Activated CD8-positive, alpha-beta memory T cell treated with anti-CD3 and anti-CD28 coated beads, Interleukin-2, amount 50 U/mL, for 1 hour (primary cell): ENCODE measurements around the gene CTXND1.

Experiments used
- DNase-seq: peaks from one replicate; pipeline ENCODE4 v3.0.0-alpha.2; 2020; ENCODE audit errors: extremely low read depth

CTXND1 gene

DNA sequence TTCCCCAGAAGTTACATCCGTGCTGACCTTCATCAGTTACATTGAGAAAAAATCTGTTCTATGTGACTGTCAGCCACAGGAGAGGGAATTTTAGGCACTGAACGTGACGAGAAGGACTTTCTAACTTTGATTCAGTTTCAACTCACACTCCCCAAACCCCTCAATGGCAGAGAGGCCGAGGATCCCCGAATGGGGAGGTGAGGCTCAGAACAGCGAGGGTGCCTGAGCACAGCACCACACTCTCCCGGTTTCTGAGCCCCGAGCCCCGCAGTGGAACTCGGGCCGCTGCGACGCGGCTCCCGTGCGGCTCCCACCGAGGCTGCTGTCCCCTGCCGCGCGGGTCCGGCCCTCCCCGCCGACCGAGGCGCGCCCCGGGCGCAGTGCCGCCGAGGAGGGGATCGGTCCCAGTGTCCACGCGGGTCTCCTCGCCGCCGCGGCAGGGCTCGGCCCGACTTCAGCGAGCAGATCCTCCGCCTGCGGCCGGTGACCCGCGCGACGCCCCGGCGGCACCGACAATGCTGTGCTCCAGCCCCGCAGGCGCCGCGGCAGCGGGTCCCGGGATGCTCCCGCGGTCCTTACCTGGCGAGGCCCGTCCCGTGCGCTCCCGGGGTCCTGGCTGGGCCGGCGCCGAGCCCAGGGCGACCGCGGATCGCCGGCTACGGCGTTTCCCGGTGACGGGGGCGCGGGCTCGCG is 439 bp downstream of the CTXND1 start:
- no peak for DNase-seq

DNA sequence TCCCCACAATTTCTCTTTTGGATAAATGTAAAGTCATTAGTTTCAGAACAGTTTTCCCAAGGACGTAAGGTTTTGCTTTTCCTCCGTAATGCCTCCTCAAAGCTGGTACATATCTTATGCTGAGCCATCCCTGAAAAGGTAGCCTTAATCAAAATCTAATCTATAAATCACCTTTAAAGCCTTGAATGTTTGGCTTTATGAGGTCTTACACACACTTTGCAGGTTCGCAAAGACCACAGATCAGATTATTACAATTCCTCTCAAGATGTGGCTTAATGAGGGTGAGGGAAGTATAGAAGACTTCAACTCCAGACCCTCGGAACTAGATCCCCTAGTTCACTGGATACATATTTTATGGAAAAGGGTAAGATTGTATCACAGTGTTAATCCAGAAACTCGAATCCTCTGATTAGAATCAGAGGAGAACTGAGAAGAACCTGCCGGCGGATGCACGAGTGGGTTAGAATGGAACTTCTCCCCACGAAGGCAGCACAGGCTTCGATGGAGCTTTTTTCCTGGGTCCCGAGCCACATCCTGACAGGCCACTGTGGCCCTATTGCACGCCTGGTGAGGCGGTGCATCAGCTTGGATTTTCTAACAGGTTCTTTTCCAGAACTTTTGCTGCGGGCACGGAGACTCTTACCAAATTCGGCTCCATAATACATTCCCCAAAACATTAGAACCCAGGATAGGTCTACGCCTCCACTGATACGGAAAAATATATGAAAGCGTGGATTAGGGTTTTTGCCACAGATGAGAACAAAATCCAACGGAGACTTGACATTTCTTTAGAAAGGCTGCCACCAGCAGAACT is 1.2 kb downstream of the CTXND1 start:
- DNase-seq, result no peak

DNA sequence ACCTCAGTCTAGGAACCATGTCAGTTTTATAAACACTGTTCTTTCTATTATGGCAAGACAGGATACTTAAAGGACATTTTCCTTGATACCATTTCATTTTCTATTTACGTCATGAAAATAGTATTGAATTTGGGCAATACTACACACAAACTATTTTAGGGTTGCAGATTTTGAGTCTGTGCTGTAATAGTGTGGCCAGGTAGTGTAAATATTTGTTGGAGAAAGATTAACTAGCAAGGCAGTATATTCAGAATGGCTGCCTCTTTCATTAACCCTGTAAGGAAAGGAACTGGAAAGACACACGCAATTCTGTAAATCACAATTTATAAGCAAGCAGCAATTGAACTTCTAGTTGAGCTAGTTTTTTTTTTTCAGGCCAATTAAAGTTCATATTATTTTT is 2.0 kb downstream of the CTXND1 start:
- DNase-seq, result no peak

DNA sequence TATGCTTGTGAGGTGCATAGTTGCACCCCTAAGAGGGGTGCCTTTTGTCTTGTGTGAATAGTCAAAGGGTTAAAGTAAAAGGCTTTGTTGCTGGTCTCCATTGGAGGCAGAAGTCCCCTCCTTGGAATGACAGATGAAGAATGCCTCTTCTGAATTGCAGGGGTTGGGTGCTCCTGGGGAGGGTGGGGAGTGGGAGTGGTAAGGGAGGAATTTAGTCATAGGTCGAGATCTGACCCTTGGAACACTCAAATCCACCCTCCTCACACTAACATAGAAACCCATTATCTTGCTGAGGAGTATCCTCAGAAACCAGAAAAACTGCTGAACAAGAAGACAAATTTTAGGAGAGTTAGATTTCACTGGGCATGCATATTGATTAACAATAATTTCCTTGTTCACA is 4.7 kb downstream of the CTXND1 start:
- DNase-seq, result no peak

DNA sequence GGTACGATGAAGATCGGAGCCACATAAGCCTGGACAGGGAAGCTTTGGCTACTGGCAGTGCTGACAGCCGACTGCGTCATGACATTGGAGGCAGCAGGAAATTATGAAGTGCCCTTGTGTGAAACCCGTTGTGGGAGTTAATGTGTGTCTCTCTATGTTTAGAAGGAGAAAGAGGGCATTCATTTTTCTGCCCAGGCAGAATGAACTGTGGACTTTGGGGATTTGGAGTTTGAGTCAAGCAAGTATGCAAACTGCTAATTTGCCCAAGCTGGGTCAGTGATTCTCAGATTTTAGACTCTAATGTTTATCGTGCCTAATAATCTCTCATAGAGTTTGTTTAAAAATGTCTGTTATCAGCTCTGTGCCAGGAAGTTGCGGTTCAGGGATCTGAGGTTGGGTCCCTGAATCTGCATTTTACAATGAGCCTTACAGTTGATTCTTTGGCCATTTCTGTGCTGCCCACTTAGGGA is 5.6 kb downstream of the CTXND1 start:
- no peak for DNase-seq

DNA sequence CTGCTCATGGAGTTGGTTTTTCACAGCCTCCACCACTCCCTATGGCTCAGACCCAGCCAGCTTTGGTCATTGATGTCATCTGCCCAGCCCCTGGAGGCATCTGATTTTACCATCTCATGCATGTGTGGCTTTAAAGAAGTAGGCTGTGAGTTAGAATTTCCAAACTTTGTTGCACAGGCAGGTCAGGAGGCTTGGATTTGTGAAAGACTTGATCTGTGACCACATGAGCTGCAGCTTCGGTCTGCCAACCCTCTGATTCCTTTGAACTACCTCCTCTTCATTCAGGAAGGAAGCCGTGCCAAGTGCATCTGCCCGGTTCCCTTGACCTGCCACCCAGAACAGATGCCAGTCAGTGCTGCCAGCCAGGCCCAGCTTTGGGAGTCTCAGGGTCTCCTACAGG is 9.2 kb downstream of the CTXND1 start:
- no peak for DNase-seq

DNA sequence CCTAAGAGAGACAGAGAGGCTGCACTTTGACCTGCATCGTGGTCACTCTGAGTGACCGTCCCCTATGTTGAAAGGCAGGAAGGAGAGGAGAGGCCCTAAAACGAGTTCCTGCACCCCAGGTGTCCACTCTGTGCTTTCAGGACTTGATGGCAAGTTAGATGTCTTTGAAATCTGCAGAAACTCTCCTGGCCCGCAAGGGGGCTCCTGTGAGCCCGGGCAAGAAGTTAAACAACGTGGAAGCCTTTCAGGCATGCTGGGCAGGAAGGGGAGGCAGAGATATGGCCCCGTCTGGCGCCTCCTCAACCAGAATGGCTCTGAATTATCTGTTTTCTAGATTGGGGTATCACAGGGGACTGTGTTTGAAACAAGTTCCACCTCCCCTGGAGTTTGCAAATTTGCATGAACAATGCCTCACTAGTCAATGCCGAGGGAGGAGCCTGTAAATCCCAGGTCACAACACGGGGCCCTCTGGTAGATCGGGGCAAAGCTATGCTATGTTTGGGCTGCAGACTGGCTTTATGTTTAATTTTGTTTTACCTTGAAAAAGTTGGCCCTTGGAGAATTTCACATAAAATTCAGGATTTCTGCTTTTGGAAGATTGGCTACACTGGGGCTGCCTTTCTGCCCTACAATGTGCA is 9.8 kb downstream of the CTXND1 start:
- no peak for DNase-seq

DNA sequence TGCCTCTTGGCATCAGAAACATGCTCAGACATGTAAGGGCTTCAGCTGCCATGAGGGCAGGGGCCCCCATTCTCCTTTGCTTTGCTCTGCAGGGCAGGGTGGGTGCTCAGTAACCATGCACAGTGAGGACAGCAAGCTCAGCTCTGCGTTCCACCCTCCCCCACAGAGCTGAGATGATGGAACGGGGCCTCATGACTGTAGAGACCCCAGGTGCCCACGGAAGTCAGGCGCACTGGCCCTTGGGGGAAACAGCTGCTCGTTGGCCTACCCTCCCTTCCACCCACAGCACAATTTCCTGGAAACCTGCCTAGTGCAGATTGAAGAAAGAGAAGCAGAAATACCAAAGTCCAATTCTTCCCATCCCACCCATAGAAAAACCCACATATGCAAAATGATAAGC is 10.5 kb downstream of the CTXND1 start:
- DNase-seq, result no peak

DNA sequence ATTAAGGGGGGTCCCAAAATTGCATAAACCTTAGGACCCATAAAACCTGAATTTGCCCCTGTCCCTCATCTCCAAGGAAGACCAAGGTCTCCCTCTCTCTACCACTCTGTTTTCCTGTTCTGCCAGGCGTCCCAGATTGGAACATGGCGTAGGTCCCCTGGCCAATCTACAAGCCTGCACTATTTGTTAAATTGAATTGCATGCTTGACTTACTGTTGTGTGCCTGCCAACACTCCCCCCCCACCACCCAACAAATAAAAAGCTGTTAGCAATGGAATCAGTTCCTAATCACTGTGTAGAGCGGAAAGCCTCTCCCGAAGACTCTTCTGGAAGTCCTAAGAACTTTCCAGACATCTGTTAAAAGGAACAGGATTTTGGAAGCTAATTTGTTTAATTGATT is 11.7 kb downstream of the CTXND1 start:
- DNase-seq, result no peak

DNA sequence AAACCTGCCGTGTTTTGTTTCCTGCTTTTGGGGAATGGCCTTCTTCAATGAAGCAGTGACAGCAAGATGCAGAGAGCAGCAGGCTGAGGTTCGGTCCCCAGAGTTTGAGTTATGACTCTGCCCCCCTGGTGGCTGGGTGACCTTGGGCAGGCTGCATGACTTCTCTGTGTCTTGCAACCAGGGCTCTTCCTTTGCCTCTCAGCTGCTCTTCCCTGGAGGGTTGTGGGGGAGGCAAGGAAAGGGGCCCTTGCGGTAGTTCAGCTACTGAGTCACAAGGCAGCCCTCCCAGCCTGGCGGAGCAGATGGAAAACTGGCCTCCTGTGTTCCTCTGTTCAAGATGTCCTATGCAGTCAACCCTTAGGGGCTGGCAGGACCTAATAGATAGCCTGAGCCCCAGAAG is 17.1 kb downstream of the CTXND1 start:
- DNase-seq, result no peak

DNA sequence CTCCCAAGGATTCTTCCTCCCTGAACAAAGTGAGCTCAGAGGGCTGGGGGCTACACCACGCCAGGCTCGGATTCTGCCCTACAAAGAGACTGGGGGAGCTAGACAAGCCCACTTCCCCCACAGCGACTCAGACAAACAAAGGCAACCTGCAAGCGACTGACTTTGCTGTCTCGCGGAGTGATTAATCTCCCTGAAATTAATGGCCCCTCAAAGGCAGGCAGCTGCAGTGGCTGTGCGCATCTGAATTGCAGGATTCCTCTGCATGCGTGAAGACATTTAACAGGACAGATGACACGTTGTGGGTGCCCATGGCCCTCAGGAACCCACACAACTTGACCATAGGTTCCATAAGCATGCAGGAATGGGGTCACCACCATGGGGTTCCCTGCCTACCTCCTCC is 18.4 kb downstream of the CTXND1 start:
- DNase-seq, result no peak

DNA sequence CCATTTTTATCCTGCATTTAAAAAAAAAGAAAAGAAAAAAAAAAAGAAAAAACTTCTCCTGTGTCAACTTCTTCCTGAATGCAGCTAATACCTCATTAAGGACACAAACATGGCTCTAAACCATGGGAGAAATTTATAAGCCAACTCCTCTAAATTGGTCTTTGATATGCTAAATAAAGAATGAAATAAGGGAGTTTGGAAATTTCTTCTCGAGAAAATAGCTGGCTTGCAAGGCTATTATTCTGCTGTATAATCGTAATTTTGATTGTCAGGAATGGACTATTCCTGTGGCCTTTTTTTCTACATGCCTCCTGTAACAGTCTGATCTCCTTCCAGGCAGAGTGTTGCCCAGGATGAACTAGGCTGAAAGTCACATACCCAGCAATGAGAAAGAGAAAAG is 20.6 kb downstream of the CTXND1 start:
- DNase-seq, result no peak

DNA sequence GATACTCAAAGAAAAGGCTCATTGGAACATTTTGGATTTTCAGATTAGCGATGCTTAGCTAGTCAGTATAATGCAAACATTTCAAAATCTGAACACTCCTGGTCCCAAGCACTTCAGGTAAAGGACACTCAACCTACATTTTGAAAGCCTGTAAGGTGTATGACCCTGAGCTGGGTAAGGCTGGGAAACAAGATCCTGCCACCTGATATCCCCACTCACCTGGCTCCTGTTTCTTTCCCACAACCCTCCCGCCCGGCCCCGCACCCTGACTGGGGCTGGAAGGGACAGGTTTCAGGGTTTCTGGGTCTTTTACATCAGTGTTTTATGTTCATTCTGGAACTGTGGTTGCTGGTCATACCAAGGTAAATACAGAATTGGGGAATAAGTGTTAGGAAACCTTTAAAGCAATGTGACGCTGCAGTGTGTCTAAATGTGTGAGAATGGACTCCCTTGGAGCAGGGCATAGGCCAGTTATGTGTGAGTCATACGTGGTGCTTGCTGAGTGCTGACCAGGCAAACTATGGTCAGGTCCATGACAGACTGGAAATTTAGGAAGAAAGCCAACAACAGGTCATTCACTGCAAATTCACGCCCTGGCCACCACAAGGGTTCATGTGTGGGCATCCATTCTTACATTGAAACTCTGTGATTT is 22.9 kb downstream of the CTXND1 start:
- DNase-seq, result no peak

DNA sequence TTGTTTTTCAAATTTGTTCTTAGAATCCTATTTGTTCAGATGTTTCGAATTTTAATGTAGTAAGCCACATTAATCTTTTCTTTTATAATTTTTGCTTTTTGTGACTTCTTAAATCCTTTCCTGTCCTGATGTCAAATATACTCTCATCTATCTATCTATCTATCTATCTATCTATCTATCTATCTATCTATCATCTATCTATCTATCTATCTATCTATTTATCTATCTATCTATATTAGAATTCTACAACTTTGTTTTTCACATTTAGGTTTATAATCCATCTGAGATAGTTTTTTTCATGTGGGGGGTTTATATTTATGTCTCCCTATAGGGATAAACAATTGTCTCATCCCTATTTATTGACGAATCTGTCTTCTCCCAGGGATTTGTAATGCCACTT is 32.1 kb downstream of the CTXND1 start:
- DNase-seq, result no peak

DNA sequence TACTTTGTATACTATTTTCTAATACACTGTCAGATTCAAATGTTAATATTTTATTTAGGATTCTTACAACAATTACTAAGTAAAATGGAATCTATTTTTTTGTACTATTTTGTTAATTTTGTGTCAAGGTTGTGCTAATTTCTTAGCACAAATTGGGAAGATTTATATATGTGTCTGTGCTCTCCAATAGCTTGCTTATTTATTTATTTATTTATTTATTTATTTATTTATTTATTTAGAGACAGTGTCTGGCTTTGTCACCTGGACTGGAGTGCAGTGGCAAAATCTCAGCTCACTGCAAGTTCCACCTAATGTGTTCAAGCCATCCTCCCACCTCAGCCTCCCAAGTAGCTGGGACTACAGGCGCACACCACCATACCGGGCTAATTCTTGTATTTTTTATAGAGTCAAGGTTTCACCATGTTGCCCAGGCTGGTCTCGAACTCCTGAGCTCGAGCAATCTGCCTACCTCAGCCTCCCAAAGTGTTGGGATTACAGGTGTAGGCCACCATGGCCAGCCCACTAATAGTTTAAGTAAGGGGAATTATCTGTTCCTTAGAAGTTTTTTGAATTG is 34.6 kb downstream of the CTXND1 start:
- DNase-seq, result no peak

DNA sequence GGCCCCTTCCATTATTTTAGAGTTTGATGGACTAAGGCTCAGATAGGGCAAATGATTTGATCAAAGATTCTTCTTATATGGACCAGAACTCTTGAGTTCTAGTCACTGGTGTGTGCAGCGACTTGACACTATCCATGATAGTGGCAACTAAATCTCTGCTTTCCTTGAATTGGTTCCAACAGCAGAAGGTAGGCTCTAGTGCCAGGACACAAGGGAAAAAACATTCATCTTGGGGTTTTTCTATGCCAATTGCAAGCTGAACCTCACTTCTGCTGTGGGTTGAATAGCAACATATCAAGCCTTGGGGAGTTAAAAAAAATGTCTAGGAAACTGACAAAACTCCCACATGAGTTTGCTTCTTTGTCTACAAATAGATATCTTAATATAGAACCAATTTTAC is 35.1 kb downstream of the CTXND1 start:
- DNase-seq, result no peak

DNA sequence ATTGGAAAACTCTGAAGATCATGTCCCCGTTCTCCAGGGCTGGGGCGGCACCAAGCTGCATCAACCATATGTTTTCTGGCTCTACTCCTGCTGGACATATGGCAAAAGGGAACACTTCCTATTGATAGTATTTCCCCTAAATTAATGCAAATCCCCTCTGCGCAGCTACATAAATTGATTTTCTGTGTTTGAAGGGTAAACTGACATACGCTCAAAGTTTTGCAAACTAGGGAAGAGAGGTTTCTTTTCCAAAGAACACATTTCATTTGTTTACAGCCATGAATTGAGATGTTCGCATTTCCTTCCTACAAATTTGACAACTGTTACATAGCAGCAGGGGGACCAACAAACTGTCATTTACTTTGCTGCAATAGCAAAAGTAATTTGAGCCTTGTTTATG is 35.9 kb downstream of the CTXND1 start:
- DNase-seq, result no peak

DNA sequence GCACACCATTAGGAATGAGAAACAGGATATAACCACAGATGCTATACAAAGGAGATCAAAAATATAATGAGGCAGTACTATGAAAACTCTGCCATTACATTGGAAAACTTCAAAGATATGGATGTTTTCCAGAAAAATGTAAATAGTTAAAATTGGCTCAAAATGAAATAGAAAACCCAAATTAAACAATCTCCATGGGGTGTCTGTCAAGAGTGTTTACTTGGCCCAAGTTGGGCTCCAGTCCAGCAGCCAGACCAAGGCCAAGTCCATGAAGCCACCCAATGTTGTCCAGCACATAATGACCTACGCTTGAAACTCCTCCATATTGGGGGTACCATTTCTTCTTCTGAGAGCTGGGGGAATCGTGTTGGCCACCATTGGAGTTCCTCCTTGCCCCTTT is 37.1 kb downstream of the CTXND1 start:
- no peak for DNase-seq

DNA sequence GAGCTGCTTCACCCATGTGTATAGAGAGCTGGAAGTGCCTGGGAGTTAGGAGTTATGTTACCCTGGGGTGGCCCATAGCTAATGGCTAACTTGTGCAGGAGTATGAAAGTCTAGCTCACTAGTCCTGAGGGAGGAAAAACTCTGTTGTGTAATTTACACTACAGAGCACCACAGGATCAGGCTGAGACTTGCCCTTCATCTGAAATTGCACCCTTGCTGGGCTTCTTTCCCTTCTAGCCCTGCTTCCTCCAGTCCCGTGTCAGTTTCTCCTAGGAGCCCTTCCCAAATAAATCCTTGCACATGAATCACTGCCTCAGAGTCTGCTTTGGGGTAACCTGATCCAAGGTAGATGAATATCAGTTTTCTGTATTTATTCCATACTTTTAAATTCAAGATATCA is 40.0 kb downstream of the CTXND1 start:
- DNase-seq, result no peak

DNA sequence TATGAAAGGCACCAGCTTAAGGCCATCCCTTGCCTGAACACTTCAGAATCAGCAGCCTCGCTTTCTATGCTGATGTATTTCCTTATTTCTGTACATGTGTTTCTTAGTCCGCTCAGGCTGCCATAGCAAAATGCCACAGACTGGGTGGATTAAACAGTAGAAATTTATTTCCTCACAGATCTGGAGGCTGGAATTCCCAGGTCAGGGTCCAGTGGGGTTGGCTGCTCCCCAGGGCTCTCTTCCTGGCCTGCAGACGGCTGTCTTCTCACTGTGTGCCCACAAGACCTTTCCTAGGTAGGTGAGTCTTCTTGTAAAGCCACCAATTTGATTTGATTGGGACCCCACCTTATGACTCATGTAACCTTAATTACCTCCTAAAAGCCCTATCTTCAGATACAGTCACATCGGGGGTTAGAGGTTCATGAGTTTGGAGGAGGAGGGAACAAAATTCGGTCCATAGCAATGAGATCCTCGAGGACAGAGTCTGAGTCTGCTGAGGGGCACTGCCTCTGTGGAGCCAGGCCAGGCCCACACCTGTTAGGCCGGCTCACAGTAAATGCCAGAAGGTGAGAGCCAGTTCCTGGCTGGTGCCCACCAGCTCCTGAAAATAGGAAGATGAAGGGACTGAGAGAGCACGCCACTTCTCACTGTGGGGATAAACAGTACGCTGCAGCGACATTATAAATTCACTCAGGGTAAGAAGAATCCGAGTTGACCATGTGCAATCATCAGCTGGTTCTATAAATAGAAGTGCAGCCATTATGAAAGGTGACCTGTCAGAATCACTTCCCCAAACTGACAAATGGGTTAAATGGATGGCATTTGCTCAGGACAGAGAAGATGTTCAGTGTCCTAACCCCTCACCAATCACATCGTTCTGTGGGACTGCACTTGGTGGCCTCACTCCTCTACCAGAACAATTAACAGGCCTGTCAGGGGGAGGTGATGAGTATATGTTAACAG is 41.1 kb downstream of the CTXND1 start:
- DNase-seq, result no peak
